Measurements from ENCODE around the gene RBM28. TPM values are rescaled to one million over a fixed set of nuclear protein-coding genes. Genes with fewer than 3 reads are reported as not detected.

RBM28 gene, protein sequence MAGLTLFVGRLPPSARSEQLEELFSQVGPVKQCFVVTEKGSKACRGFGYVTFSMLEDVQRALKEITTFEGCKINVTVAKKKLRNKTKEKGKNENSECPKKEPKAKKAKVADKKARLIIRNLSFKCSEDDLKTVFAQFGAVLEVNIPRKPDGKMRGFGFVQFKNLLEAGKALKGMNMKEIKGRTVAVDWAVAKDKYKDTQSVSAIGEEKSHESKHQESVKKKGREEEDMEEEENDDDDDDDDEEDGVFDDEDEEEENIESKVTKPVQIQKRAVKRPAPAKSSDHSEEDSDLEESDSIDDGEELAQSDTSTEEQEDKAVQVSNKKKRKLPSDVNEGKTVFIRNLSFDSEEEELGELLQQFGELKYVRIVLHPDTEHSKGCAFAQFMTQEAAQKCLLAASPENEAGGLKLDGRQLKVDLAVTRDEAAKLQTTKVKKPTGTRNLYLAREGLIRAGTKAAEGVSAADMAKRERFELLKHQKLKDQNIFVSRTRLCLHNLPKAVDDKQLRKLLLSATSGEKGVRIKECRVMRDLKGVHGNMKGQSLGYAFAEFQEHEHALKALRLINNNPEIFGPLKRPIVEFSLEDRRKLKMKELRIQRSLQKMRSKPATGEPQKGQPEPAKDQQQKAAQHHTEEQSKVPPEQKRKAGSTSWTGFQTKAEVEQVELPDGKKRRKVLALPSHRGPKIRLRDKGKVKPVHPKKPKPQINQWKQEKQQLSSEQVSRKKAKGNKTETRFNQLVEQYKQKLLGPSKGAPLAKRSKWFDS
- 66.7 and 67.7 TPM in 2 replicates for total RNA-seq

DNA sequence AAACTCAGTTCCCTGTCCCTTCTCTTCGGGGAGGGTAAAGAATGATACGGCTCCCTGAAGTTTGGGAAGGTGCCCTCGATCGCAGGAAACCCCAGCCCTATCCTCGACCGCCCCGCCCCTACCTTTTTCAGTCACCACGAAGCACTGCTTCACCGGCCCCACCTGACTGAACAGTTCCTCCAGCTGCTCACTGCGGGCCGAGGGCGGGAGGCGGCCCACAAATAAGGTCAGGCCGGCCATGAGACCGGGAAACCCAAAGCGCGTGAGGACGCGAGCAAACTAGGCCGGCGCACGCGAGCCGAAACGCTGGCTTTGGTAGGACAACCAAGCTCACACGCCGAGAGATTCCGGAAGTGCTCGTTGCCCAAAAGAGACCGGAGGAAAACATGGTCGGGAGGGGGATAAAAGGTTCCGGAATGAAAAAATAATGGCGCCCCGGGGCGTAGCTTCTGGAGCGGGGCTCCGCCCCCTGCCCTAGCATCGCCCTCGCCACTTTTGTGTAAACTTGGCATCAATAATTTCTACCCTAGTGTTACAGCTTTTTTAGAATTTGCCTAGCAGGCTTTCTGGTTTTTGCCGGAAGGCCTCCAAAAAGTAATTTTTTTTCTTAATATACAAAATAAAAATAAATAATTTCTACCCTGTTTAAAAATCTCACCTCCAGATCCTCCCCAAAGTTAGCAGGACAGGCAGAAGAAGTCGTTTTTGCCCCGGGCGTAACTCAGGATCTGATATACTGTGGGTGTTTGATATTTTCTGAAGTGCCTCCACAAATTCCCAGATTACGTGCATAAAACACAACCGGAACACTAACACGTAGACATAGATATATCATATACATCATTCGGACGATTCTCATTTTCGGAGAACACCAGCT is at the start of gene RBM28:
TSS of gene RBM28 (minus strand) at position 355 of the 877 bp plus-strand sequence. CDS start at position 240, 115 bp downstream.
- Mint-ChIP-seq H3K27ac (peak within 1 kb of the TSS; percentile 83), H3K27me3 (ENCODE audit: low read depth) (peaks cover 12% of the 10 kb centered on the region), H3K4me3 (ENCODE audit: low read depth) (peak within 1 kb of the TSS; percentile 92), H3K9me3 (no peaks in the 10 kb centered on the region), H3K36me3 (ENCODE audit: low read depth) (peaks cover 8% of the 10 kb centered on the region), H3K4me1 (ENCODE audit: low read depth) (peaks cover 20% of the 10 kb centered on the region)
- intact Hi-C loops (cut with micrococcal nuclease), result loop anchor here (2.0 to 5.0 kb wide), 2 partner anchors 114 to 133 kb away; partner anchors contain the start of genes HILPDA and METTL2B
- DNase-seq (ENCODE audit: low spot score), result peak; percentile 84

DNA sequence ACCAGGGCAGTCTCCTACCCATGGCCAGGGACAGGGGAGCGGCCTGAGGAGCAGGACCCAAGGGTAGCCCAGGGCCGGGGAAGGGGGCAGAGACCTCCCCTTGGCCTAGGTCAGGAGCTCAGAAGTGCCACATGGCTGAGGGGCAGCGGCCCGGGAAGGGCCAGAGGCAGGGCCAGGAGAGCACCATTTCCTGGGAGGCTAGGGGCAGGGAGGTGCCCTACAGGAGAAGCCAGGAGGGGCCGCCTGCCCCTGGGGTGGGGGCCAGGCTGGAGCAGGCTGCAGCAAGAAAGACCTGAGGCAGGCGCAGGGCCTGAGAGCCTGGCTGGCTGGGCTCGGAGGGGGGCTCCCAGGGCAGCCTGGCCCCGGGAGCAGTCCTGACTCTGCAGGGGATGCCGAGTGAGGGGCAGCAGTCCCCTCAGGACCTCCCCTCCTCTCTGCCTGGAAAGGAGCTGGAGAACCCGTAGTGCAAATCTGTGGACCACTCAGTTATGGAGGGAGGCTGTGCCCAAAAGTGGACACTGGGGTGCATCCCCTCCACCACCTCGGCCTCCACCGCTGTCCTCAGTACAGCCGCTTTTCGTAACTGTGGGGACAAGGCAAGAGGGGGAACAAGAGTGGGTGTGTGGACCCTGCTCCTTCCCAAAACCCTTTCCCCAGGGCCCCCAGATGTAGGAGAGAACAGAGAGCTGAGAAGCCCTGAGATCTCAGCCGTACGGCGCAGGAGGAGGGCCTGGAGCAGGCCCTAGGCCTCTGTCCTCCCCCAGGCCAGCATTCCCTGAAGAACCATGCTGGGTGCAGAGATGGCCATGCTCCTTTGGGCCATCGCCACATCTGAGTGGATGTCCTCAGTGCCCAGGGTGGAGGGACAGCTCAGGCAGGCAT is 49.0 kb upstream of the RBM28 start:
- Mint-ChIP-seq H3K4me1 (ENCODE audit: low read depth) (no peaks in the 10 kb centered on the region), H3K36me3 (ENCODE audit: low read depth) (peaks cover 16% of the 10 kb centered on the region), H3K4me3 (ENCODE audit: low read depth) (no peak overlapping the region), H3K9me3 (no peaks in the 10 kb centered on the region), H3K27ac (no peak overlapping the region), H3K27me3 (ENCODE audit: low read depth) (peaks cover 1% of the 10 kb centered on the region)
- intact Hi-C loops (cut with micrococcal nuclease), result no loop called here
- DNase-seq (ENCODE audit: low spot score), result no peak

DNA sequence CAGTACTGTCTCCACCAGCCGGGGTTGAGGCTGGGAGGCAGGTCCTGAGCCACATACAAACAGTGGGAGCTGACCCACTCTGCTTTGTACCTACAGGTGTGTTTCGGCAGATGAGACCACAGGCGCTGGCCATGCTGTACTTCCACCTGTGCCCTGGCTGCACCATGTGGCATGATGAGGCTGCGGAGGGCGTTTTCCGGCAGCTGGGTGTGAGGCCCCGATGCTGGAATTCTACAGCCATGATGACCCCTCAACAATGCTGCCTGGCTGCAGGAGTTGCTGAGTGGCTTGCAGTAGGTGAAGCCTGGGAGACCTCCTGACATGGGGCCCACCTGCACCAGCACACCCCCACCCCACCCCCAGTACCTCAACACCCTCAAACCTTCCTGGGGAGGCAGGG is 48.1 kb upstream of the RBM28 start:
- Mint-ChIP-seq H3K4me3 (ENCODE audit: low read depth) (no peak overlapping the region), H3K9me3 (no peaks in the 10 kb centered on the region), H3K27ac (no peak overlapping the region), H3K27me3 (ENCODE audit: low read depth) (peaks cover 3% of the 10 kb centered on the region), H3K36me3 (ENCODE audit: low read depth) (peaks cover 7% of the 10 kb centered on the region), H3K4me1 (ENCODE audit: low read depth) (no peaks in the 10 kb centered on the region)
- DNase-seq (ENCODE audit: low spot score), result no peak
- intact Hi-C loops (cut with micrococcal nuclease), result no loop called here

DNA sequence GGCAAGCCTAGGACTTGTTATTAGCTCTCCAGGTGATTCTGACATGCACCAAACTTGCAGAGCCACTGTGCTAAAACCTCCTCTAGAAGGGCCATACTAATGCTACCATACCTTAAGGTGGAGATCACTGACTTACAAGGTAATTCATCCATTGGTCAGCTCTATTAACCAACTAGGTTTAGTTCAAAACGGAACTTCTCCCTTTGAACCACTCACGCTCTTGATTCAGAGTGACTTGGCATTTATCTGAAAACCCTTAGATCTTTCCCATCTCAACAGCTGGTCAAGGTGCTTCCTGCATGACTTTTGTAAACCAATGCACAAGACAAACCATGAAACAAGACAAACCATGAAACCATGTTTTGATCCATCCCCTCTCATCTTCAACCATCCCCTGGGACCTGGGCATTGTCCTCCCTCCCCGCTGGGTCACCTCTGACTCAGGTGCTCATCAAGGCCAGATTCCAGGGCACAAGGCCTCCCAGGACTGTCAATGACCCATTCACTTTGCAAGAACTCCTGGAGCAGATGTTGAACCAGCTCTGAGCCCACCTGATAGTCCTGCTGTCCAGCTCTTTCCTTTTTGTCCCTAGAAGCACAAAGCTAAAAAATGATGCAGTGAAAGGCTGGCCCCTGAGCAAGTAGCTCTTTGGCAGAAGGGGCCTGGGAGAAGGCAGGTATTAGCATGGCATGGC is 47.3 kb upstream of the RBM28 start:
- Mint-ChIP-seq H3K4me1 (ENCODE audit: low read depth) (no peaks in the 10 kb centered on the region), H3K27ac (no peak overlapping the region), H3K4me3 (ENCODE audit: low read depth) (no peak overlapping the region), H3K27me3 (ENCODE audit: low read depth) (peaks cover 3% of the 10 kb centered on the region), H3K9me3 (no peaks in the 10 kb centered on the region), H3K36me3 (ENCODE audit: low read depth) (no peaks in the 10 kb centered on the region)
- no peak for DNase-seq (ENCODE audit: low spot score)
- intact Hi-C loops (cut with micrococcal nuclease), result no loop called here

DNA sequence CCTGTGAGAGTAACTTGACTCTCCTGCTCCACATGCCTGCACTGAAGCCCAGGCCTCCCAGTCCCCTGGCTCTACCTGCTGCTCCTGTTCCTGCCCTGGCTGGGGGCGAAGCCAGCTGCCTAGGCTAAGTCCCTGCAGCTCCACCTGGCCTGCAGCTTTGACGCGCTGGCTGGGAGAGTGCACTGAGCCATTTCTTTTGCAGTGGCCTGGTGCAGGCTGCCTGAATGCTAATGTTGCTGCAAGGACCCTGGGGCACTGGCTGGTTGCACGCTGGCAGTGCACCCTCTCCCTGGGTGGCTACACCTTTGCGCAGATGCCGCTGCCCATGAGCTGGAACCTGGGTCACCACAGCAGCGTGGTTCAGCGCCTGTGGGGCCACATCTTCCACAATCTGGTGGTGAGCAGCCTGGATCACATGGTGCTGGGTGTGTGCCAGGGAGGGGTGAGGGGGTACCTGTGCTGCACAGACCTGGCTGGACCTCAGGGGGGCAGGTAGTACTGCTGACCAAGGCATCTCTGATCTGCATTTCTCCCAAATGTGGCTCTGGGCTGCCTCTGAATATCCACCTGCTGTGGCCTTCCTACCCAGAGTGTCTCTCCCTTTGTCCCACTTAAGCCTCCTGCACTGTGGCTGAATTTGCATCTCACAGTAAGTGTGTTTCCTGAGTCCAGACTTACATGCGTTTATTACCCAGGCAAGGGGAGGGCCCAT is 46.1 kb upstream of the RBM28 start:
- no peaks in the 10 kb centered on the region for H3K36me3 Mint-ChIP-seq (ENCODE audit: low read depth)
- H3K4me1 Mint-ChIP-seq (ENCODE audit: low read depth), result no peaks in the 10 kb centered on the region
- H3K4me3 Mint-ChIP-seq (ENCODE audit: low read depth), result no peak overlapping the region
- peaks cover 3% of the 10 kb centered on the region for H3K27me3 Mint-ChIP-seq (ENCODE audit: low read depth)
- intact Hi-C loops (cut with micrococcal nuclease), result no loop called here
- H3K9me3 Mint-ChIP-seq, result no peaks in the 10 kb centered on the region
- DNase-seq (ENCODE audit: low spot score), result no peak
- H3K27ac Mint-ChIP-seq, result no peak overlapping the region

DNA sequence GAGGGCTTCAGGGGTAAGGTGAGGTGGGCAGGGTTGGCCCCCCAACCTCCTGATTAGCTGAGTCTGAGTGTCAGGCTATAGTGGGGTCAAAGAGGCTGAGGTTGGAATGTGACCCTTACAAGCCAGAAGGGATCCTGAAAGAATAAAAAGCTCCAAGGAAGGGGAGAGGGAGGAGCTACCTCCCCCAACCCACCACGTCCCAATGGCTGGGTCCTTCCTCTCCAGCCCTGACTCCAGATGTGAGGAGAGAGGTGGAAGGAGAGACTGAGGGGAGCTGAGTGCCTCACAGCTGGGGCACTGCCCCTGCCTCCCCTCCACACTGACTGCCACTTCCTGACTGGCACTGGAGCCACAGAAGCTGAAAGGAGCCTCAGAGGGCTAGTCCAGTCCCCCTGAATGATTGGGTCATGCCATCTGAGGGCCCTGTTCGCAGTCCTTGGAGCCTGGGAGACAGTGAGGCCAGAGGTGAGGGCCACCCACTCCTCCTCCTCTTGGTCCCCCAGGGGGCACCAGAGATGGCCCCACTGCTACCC is 45.4 kb upstream of the RBM28 start:
- Mint-ChIP-seq H3K27ac (no peak overlapping the region), H3K4me1 (ENCODE audit: low read depth) (no peaks in the 10 kb centered on the region), H3K36me3 (ENCODE audit: low read depth) (no peaks in the 10 kb centered on the region), H3K27me3 (ENCODE audit: low read depth) (peaks cover 3% of the 10 kb centered on the region), H3K9me3 (no peaks in the 10 kb centered on the region), H3K4me3 (ENCODE audit: low read depth) (no peak overlapping the region)
- DNase-seq (ENCODE audit: low spot score), result no peak
- intact Hi-C loops (cut with micrococcal nuclease), result no loop called here

DNA sequence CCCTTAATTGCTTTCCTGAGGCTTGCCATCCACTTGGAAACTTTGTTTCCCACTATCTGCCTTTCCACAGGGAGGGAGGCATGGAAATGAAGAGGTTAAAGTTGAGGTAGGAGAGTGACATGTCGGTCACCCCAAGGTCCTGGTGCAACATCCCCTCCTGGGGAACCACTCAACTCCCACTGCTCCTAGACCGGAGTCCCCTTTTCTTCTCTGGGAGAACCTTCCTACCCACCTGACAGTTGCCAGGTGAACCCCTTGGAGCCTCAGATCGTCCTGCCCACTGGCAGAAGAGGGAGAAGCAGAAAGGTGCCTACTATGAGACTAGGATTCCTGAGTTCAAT is 44.4 kb upstream of the RBM28 start:
- Mint-ChIP-seq H3K36me3 (ENCODE audit: low read depth) (no peaks in the 10 kb centered on the region), H3K9me3 (no peaks in the 10 kb centered on the region), H3K4me3 (ENCODE audit: low read depth) (no peak overlapping the region), H3K27me3 (ENCODE audit: low read depth) (peaks cover 6% of the 10 kb centered on the region), H3K27ac (no peak overlapping the region), H3K4me1 (ENCODE audit: low read depth) (no peaks in the 10 kb centered on the region)
- intact Hi-C loops (cut with micrococcal nuclease), result no loop called here
- DNase-seq (ENCODE audit: low spot score), result no peak

DNA sequence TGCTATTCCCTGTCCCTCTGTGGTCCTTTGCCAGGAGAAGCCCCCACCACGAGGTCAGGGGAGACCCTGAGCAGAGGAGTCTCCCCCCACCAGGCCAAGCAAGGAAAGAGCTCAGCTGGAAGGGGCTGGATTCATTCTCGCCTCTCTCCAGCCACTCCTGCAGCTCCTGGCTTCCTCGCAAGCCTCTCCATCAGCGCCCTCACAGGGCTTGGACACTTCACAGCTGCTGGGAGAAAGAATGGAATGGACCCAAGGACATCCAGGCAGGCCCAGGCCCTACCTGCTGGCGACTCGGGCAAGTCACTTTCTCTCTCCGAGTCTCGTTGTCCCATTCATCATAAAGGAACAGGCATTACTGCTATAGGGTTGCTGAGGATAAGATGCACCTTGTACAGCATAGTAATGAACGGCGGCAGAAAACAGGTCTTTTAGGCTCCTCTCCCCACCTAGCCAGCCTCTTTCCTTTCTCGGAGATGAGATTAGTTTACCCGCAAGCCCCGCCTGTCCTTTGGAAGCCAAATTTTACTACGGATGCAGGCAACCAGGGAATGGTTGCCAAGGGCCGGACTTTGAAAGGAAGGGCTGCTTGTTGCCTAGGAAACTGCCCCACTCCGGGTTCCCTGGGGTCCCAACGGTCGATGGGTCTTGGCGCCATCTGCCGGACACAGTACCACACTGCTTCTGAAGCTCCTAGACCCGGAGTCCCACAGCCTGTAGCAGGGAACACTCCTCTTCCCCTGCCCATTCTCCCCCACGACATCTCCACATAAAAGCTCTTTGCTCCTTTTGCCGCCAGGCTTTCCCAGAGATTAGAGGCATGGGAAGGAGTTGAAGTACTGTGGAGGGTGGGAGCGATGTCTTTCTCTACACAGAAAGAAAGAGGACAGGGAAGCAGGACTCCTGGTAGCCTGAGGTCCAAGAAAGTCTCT is 43.8 kb upstream of the RBM28 start:
- intact Hi-C loops (cut with micrococcal nuclease), result loop anchor here (1.0 kb wide), 1 partner anchor 40 kb away; no protein-coding TSS in a partner anchor
- H3K36me3 Mint-ChIP-seq (ENCODE audit: low read depth), result no peaks in the 10 kb centered on the region
- no peak overlapping the region for H3K27ac Mint-ChIP-seq
- peak; percentile 39 for DNase-seq (ENCODE audit: low spot score)
- no peak overlapping the region for H3K4me3 Mint-ChIP-seq (ENCODE audit: low read depth)
- H3K4me1 Mint-ChIP-seq (ENCODE audit: low read depth), result no peaks in the 10 kb centered on the region
- H3K9me3 Mint-ChIP-seq, result no peaks in the 10 kb centered on the region
- H3K27me3 Mint-ChIP-seq (ENCODE audit: low read depth), result peaks cover 6% of the 10 kb centered on the region

DNA sequence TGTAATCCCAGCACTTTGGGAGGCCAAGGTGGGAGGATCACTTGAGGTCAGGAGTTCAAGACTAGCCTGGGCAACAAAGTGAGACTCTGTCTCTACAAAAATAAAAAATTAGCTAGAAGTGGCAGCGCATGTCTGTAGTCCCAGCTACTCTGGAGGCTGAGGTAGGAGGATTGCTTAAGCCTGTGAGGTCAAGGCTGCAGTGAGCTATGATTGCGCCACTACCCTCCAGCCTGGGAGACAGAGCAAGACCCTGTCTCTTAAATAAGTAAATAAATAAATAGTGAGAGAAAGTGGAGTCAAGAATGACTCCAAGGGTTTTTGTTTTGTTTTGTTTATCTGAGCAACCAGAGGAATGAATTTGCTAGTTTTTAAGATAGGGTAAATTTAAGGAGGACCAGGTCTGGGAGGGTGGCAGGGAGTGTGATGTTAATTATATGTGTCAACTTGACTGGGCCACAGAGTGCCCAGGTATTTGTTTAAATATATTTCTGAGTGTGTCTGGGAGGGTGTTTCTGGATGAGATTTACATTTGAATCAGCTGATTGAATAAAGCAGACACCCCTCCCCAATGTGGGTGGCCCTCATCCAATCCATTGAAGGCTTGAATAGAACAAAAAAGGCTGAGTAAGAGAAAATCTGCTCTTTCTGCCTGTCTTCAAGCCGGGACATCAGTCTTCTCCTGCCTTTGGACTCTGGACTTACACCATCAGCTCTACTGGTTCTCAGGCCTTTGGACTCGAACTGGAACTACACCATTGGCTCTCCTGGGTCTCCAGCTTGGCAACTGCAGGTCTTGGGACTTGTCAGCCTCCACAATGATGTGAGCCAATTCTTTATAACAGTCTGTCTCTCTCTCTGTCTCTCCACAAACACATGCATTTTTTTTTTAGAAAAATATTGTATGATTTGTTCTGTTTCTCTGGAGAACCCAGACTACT is 42.5 kb upstream of the RBM28 start:
- intact Hi-C loops (cut with micrococcal nuclease), result no loop called here
- Mint-ChIP-seq H3K4me1 (ENCODE audit: low read depth) (no peaks in the 10 kb centered on the region), H3K27me3 (ENCODE audit: low read depth) (peaks cover 6% of the 10 kb centered on the region), H3K9me3 (no peaks in the 10 kb centered on the region), H3K36me3 (ENCODE audit: low read depth) (no peaks in the 10 kb centered on the region), H3K4me3 (ENCODE audit: low read depth) (no peak overlapping the region), H3K27ac (no peak overlapping the region)
- DNase-seq (ENCODE audit: low spot score), result no peak
